Parathyroid adenoma (tissue), 2 donors: ENCODE results near the gene SUCLA2.

Experiments used
- H2AFZ ChIP-seq: fragments of 300-600 bp; sonication (generic); one replicate; pipeline ENCODE4 v1.7.0; 2017; ENCODE audit warnings: antibody characterized with exemption, mild to moderate bottlenecking
- H3K27ac ChIP-seq: fragments of 300-600 bp; sonication (generic); one replicate; pipeline ENCODE4 v1.7.0; 2017
- H3K27me3 ChIP-seq: fragments of 300-600 bp; sonication (generic); one replicate; pipeline ENCODE4 v1.7.0; 2017; ENCODE audit warnings: low read length; ENCODE audit not compliant: control insufficient read depth, insufficient read depth
- H3K36me3 ChIP-seq: fragments of 300-600 bp; sonication (generic); one replicate; pipeline ENCODE4 v1.7.0; 2017; ENCODE audit warnings: low read length; ENCODE audit not compliant: control insufficient read depth, insufficient read depth
- H3K4me1 ChIP-seq: fragments of 300-600 bp; sonication (generic); one replicate; pipeline ENCODE4 v1.7.0; 2017; ENCODE audit warnings: control low read depth
- H3K4me2 ChIP-seq: fragments of 300-600 bp; sonication (generic); one replicate; pipeline ENCODE4 v1.7.0; 2017; ENCODE audit warnings: low read length
- H3K4me3 ChIP-seq: fragments of 300-600 bp; sonication (generic); one replicate; pipeline ENCODE4 v1.7.0; 2017; ENCODE audit warnings: low read depth, low read length
- H3K79me2 ChIP-seq: fragments of 300-600 bp; sonication (generic); one replicate; pipeline ENCODE4 v1.7.0; 2017; ENCODE audit warnings: control low read depth
- H3K9ac ChIP-seq: fragments of 300-600 bp; sonication (generic); one replicate; pipeline ENCODE4 v1.7.0; 2017; ENCODE audit warnings: mild to moderate bottlenecking
- H3K9me3 ChIP-seq: fragments of 300-600 bp; sonication (generic); one replicate; pipeline ENCODE4 v1.7.0; 2017; ENCODE audit warnings: low read length; ENCODE audit not compliant: control insufficient read depth
- TF ChIP-seq, protein P1 (sequence below): fragments of 300-600 bp; sonication (generic); IDR thresholded peaks from one replicate; pipeline ENCODE4 v1.7.0; 2017; ENCODE audit warnings: antibody characterized with exemption, mild to moderate bottlenecking
- donor health status: primary hyperparathyroidism.

SUCLA2 gene

DNA sequence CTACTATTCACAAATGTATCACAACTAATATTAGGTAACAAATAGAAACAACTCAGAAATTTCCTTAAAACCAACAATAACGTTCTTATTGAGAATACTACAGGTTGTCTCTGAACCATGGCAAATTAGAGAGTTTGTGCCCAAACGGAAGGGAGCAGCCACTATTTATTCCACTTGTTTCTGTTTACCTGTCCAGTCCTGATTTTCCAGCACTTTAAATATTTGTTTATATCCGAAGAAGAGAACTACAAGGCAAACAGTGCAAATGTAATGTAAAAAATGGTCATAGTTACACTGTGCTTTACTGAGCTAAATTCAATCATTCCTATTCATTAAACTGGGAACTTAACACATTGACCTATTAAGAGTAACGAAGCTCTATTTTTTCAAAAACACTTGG lies 9.2 kb downstream of the SUCLA2 start:
- Histone ChIP-seq H3K4me2 (no peak overlapping the region), H3K4me3 (no peak overlapping the region), H3K79me2 (no peaks in the 10 kb centered on the region), H2AFZ (no peak overlapping the region), H3K9me3 (no peaks in the 10 kb centered on the region), H3K9ac (no peak overlapping the region), H3K27me3 (no peaks in the 10 kb centered on the region), H3K36me3 (no peaks in the 10 kb centered on the region), H3K27ac (no peak overlapping the region), H3K4me1 (no peaks in the 10 kb centered on the region)
- TF ChIP-seq, protein P1, sequence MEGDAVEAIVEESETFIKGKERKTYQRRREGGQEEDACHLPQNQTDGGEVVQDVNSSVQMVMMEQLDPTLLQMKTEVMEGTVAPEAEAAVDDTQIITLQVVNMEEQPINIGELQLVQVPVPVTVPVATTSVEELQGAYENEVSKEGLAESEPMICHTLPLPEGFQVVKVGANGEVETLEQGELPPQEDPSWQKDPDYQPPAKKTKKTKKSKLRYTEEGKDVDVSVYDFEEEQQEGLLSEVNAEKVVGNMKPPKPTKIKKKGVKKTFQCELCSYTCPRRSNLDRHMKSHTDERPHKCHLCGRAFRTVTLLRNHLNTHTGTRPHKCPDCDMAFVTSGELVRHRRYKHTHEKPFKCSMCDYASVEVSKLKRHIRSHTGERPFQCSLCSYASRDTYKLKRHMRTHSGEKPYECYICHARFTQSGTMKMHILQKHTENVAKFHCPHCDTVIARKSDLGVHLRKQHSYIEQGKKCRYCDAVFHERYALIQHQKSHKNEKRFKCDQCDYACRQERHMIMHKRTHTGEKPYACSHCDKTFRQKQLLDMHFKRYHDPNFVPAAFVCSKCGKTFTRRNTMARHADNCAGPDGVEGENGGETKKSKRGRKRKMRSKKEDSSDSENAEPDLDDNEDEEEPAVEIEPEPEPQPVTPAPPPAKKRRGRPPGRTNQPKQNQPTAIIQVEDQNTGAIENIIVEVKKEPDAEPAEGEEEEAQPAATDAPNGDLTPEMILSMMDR, result no peak

DNA sequence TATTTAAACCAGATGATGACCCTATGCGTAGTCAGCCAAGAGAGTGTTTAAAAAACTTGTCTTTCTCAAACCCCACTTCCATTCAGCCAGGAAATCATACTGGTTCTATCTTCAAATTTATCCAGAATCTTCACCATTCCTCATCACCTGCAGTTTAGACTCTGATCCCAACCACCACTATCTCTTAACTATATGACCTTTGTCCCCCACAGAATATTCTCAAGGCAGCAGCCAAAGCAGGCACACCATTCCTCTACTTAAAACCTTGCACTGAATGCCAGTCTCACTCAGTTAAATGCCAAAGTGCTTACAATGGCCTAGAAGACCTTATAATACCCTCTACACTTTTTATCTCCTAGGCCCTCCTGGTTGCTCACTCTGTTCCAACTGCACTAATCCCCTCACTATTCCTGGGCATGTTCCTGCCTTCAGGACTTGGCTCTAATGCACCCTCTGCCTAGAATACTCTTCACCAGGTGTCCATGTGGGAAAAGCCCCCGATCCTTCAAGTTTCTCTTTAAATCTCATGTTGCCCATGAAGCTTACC lies 10.1 kb downstream of the SUCLA2 start:
- no peaks in the 10 kb centered on the region for H3K79me2 ChIP-seq
- no peaks in the 10 kb centered on the region for H3K4me1 ChIP-seq
- no peak overlapping the region for H3K4me2 ChIP-seq
- no peaks in the 10 kb centered on the region for H3K36me3 ChIP-seq
- H3K27ac ChIP-seq, result no peak overlapping the region
- TF ChIP-seq, protein P1, result no peak
- no peaks in the 10 kb centered on the region for H3K9me3 ChIP-seq
- H2AFZ ChIP-seq, result no peak overlapping the region
- no peak overlapping the region for H3K9ac ChIP-seq
- no peaks in the 10 kb centered on the region for H3K27me3 ChIP-seq
- H3K4me3 ChIP-seq, result no peak overlapping the region

DNA sequence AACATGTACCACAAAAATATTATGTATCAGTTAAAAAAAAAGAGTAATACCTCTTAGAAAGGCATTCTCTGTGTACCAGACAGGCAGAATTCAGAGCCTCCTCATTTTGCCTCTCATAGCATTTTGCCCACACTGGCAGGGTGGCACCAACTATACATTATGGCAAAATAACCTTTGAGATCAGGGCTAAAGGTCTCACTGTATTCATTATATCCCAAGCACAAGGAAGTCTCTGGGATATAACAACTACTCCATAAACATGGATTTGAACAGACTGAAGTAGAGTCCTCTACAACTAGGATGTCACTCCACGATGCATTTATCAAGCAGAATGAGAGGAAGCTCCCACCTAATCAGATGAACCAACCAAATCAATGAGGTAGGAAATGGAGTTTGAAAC lies 10.6 kb downstream of the SUCLA2 start:
- TF ChIP-seq, protein P1, result no peak
- no peak overlapping the region for H3K4me2 ChIP-seq
- H3K9me3 ChIP-seq, result no peaks in the 10 kb centered on the region
- no peaks in the 10 kb centered on the region for H3K79me2 ChIP-seq
- H3K27ac ChIP-seq, result no peak overlapping the region
- no peaks in the 10 kb centered on the region for H3K27me3 ChIP-seq
- H3K4me1 ChIP-seq, result no peaks in the 10 kb centered on the region
- no peak overlapping the region for H3K4me3 ChIP-seq
- no peaks in the 10 kb centered on the region for H3K36me3 ChIP-seq
- H2AFZ ChIP-seq, result no peak overlapping the region
- no peak overlapping the region for H3K9ac ChIP-seq

DNA sequence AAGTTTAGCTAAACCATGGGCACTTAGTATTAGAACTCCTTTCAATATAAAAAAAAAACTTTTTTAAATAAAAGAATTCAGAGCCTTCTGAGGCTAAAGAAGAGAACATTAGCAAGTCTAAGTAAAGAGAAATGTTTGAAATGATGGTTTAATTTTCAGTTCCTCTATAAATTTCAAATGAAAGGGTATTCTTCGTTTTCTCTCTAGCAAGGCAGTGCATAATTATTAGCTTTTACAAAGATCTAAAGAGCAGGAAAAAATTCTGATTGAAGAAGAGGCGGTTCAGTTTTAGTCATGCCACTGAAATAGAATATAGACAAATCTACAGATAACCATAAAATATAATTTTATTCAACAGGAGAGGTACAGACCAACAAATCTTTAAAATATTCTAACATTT lies 18.0 kb downstream of the SUCLA2 start:
- no peaks in the 10 kb centered on the region for H3K79me2 ChIP-seq
- no peaks in the 10 kb centered on the region for H3K9me3 ChIP-seq
- H3K36me3 ChIP-seq, result no peaks in the 10 kb centered on the region
- no peak overlapping the region for H2AFZ ChIP-seq
- no peaks in the 10 kb centered on the region for H3K4me1 ChIP-seq
- no peak overlapping the region for H3K4me2 ChIP-seq
- no peak overlapping the region for H3K4me3 ChIP-seq
- H3K27me3 ChIP-seq, result no peaks in the 10 kb centered on the region
- H3K27ac ChIP-seq, result no peak overlapping the region
- TF ChIP-seq, protein P1, result no peak
- no peak overlapping the region for H3K9ac ChIP-seq

DNA sequence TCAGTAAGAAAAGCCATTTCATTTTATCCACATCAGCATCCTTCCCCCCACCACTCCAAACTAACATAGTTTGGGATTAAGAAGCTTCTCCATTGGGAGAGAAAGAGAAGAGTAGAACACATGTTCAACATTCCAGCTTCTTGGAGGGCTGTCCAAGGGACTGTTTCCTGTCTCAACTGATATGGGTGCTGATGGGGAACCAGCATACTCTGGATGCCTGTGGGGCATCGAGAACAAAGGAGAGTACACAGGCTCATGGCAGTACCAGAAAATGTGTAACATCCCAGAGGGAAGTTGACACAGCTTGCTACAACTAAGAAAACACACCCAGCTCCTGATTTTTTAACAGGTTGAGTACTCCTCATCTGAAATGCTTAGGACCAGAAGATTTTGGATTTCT lies 24.7 kb downstream of the SUCLA2 start:
- no peak overlapping the region for H3K4me3 ChIP-seq
- TF ChIP-seq, protein P1, result no peak
- no peak overlapping the region for H3K4me2 ChIP-seq
- H3K9ac ChIP-seq, result no peak overlapping the region
- no peak overlapping the region for H2AFZ ChIP-seq
- no peaks in the 10 kb centered on the region for H3K27me3 ChIP-seq
- H3K36me3 ChIP-seq, result no peaks in the 10 kb centered on the region
- H3K79me2 ChIP-seq, result no peaks in the 10 kb centered on the region
- no peaks in the 10 kb centered on the region for H3K9me3 ChIP-seq
- H3K27ac ChIP-seq, result no peak overlapping the region
- no peaks in the 10 kb centered on the region for H3K4me1 ChIP-seq
